ENCODE data around the gene APOC3.

- TF ChIP-seq TAF1 (IDR thresholded peaks at IDR 0.05; ENCODE audit: borderline replicate concordance, insufficient read depth, low read length), result no peak
- TF ChIP-seq POLR2AphosphoS5 (IDR thresholded peaks at IDR 0.05; ENCODE audit: low read depth, low read length), result no peak
- no peak for TF ChIP-seq SIN3A (IDR thresholded peaks at IDR 0.05; ENCODE audit: borderline replicate concordance, insufficient read depth, low read length)
- TF ChIP-seq REST (IDR thresholded peaks at IDR 0.05; ENCODE audit: insufficient read depth in 1 of 2, low read depth in 2 of 2, low read length in 2 of 2), result no peak
These were observed 39.3 kb upstream of the APOC3 start for GRCh38 chr11:116790167-116791001.

Measured in PFSK-1 (cell line).